GM23338 (cell line): Measurements from ENCODE around the gene CDH18.

Experiments
- CREB1 ChIP-seq: fragments of 250-450 bp; sonication (Bioruptor Pico); IDR thresholded peaks from 2 replicates; pipeline ENCODE4 v1.5.0; 2020; ENCODE audit warnings: low read depth, mild to moderate bottlenecking, moderate library complexity
- EZH2 ChIP-seq: fragments of 200-600 bp; sonication (generic); IDR thresholded peaks from one replicate; pipeline ENCODE4 v1.8.0; 2017; ENCODE audit warnings: antibody characterized with exemption, mild to moderate bottlenecking, low read depth; ENCODE audit not compliant: unreplicated experiment
- EZH2phosphoT487 ChIP-seq: fragments of 200-600 bp; sonication (generic); IDR thresholded peaks from one replicate; pipeline ENCODE4 v1.8.1; 2018; ENCODE audit warnings: antibody characterized with exemption; ENCODE audit not compliant: unreplicated experiment
- JUNB ChIP-seq: IDR thresholded peaks from one replicate; pipeline ENCODE4 v1.6.1; 2016; ENCODE audit warnings: antibody characterized with exemption; ENCODE audit not compliant: unreplicated experiment
- TF ChIP-seq, protein P1 (sequence below), 2 experiments: fragments of 200-600 bp in 1 of 2; sonication (generic) in 1 of 2; conservative IDR thresholded peaks; 2 replicates each; pipeline versions ENCODE4 v1.5.1 to v1.6.1; 2016 to 2017; ENCODE audit warnings: antibody characterized with exemption in 2 of 2, low read depth in 2 of 2, mild to moderate bottlenecking in 2 of 2, moderate library complexity in 1 of 2

DNA sequence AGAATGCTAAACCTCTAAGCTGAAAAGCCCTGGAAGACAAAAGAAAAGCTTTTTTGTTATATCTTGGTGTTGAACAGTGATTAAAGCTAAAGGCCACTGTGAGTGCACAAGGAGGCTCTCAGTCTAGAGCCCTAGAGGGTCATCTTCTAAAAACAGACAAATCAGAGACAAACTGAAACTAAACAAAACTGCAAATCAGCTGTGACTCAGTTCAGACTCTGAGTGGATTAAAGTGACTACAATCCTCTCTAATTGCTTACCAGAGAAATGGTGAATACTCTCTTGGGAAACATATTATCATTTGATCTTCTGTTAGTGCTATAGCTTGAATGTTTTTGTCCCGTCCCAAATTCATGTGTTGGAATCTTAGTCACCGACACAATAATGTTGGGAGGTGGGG lies 491.9 kb downstream of the CDH18 start:
- TF ChIP-seq CREB1 (CRISPR knock-in tag) (no peak), EZH2 (no peak), JUNB (no peak), EZH2phosphoT487 (no peak)
- TF ChIP-seq, protein P1, sequence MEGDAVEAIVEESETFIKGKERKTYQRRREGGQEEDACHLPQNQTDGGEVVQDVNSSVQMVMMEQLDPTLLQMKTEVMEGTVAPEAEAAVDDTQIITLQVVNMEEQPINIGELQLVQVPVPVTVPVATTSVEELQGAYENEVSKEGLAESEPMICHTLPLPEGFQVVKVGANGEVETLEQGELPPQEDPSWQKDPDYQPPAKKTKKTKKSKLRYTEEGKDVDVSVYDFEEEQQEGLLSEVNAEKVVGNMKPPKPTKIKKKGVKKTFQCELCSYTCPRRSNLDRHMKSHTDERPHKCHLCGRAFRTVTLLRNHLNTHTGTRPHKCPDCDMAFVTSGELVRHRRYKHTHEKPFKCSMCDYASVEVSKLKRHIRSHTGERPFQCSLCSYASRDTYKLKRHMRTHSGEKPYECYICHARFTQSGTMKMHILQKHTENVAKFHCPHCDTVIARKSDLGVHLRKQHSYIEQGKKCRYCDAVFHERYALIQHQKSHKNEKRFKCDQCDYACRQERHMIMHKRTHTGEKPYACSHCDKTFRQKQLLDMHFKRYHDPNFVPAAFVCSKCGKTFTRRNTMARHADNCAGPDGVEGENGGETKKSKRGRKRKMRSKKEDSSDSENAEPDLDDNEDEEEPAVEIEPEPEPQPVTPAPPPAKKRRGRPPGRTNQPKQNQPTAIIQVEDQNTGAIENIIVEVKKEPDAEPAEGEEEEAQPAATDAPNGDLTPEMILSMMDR (conservative IDR thresholded peaks at IDR 0.05; ENCODE audit: low read depth in 2 of 2) = no peak
